ENCODE results near the gene ABCD2. TPM values are rescaled to one million over a fixed set of nuclear protein-coding genes. Genes with fewer than 3 reads are reported as not detected.
A peak's percentile ranks its signal among the peaks of the same experiment; 100 is the strongest.

ABCD2 gene
- 10 to 100 TPM in 1 of 3 donors, 1 to 10 TPM in 2; 2.6 to 48.0 (median 3.4) TPM for total RNA-seq

- Histone ChIP-seq H3K4me3 (peak within 1 kb of the TSS; percentile 43 to 71 (median 52)), H3K36me3 (no peaks in the 10 kb centered on the region), H3K27me3 (no peaks in the 10 kb centered on the region), H3K9me3 (no peaks in the 10 kb centered on the region), H3K4me1 (peaks cover 0 to 3% of the 10 kb centered on the region in 2 donors), H3K27ac (peak within 1 kb of the TSS; percentile 41 to 64)
- intact Hi-C loops (cut with DNase I; ENCODE audit: low total_unique reads), result no loop called here
- TF ChIP-seq POLR2AphosphoS5 (IDR thresholded peaks at IDR 0.05) (peak in 1 of 3 donors; percentile 36), POLR2A (IDR thresholded peaks at IDR 0.05) (no peak), CTCF (IDR thresholded peaks at IDR 0.05) (no peak)
- peak in 1 of 2 donors; percentile 26 for DNase-seq (ENCODE audit: low spot score in 2 of 2)
Measured at GRCh38 chr12:39619660-39620433, at the start of gene ABCD2. ABCD2 (minus strand) TSS chr12:39619803; CDS start chr12:39619615, 188 bp downstream.

GRCh38 chr12:39660101-39660500, 40.5 kb upstream of the ABCD2 start:
- H3K36me3 ChIP-seq, result no peaks in the 10 kb centered on the region
- no peaks in the 10 kb centered on the region for H3K27me3 ChIP-seq
- TF ChIP-seq POLR2AphosphoS5 (IDR thresholded peaks at IDR 0.05) (no peak), POLR2A (IDR thresholded peaks at IDR 0.05) (no peak), CTCF (IDR thresholded peaks at IDR 0.05) (no peak)
- no peak for DNase-seq (ENCODE audit: low spot score in 2 of 2)
- H3K4me1 ChIP-seq, result no peaks in the 10 kb centered on the region
- no peak overlapping the region for H3K4me3 ChIP-seq
- no peaks in the 10 kb centered on the region for H3K9me3 ChIP-seq
- intact Hi-C loops (cut with DNase I; ENCODE audit: low total_unique reads), result no loop called here
- H3K27ac ChIP-seq, result no peak overlapping the region

- H3K27me3 ChIP-seq, result no peaks in the 10 kb centered on the region
- no peak overlapping the region for H3K27ac ChIP-seq
- no peak for DNase-seq (ENCODE audit: low spot score in 2 of 2)
- TF ChIP-seq POLR2AphosphoS5 (IDR thresholded peaks at IDR 0.05), result no peak
- TF ChIP-seq CTCF (IDR thresholded peaks at IDR 0.05), result no peak
- TF ChIP-seq POLR2A (IDR thresholded peaks at IDR 0.05), result no peak
- intact Hi-C loops (cut with DNase I; ENCODE audit: low total_unique reads), result no loop called here
- no peaks in the 10 kb centered on the region for H3K9me3 ChIP-seq
- H3K4me3 ChIP-seq, result no peak overlapping the region
- H3K36me3 ChIP-seq, result no peaks in the 10 kb centered on the region
- no peaks in the 10 kb centered on the region for H3K4me1 ChIP-seq
Measured at GRCh38 chr12:39647383-39647782, 27.8 kb upstream of the ABCD2 start.

- no peak for DNase-seq (ENCODE audit: low spot score in 2 of 2)
- Histone ChIP-seq H3K4me1 (no peaks in the 10 kb centered on the region), H3K4me3 (no peak overlapping the region), H3K27me3 (no peaks in the 10 kb centered on the region), H3K36me3 (no peaks in the 10 kb centered on the region), H3K27ac (no peak overlapping the region), H3K9me3 (no peaks in the 10 kb centered on the region)
- intact Hi-C loops (cut with DNase I; ENCODE audit: low total_unique reads), result no loop called here
- TF ChIP-seq POLR2AphosphoS5 (IDR thresholded peaks at IDR 0.05) (no peak), POLR2A (IDR thresholded peaks at IDR 0.05) (no peak), CTCF (IDR thresholded peaks at IDR 0.05) (no peak)
Measured at GRCh38 chr12:39646963-39647362, 27.4 kb upstream of the ABCD2 start.

GRCh38 chr12:39643052-39643451, 23.4 kb upstream of the ABCD2 start:
- no peaks in the 10 kb centered on the region for H3K9me3 ChIP-seq
- no peak for TF ChIP-seq CTCF (IDR thresholded peaks at IDR 0.05)
- TF ChIP-seq POLR2AphosphoS5 (IDR thresholded peaks at IDR 0.05), result no peak
- TF ChIP-seq POLR2A (IDR thresholded peaks at IDR 0.05), result no peak
- no peaks in the 10 kb centered on the region for H3K36me3 ChIP-seq
- no peak for DNase-seq (ENCODE audit: low spot score in 2 of 2)
- H3K27ac ChIP-seq, result no peak overlapping the region
- H3K4me1 ChIP-seq, result no peaks in the 10 kb centered on the region
- no peaks in the 10 kb centered on the region for H3K27me3 ChIP-seq
- no peak overlapping the region for H3K4me3 ChIP-seq
- intact Hi-C loops (cut with DNase I; ENCODE audit: low total_unique reads), result no loop called here

Measured in breast epithelium (tissue), 4 donors.